GM10248 (cell line): ENCODE results near the gene CHIC2.

Experiments used
- CTCF ChIA-PET: fragments of 300-600 bp; sonication (Branson Sonifier 250); formaldehyde crosslinking; extraction: SDS; loops from one replicate; lab custom pipeline; 2021; ENCODE audit warnings: antibody characterized with exemption; lab: Yijun Ruan, JAX
- POLR2A ChIA-PET: fragments of 350-650 bp; sonication (Branson Sonifier 250); formaldehyde crosslinking; extraction: SDS; loops from one replicate; lab custom pipeline; 2020; ENCODE audit warnings: antibody characterized with exemption; lab: Yijun Ruan, JAX
- DNase-seq: peaks from one replicate; pipeline ENCODE4 v3.0.0; 2012; ENCODE audit errors: extremely low spot score
- TF ChIP-seq, protein P1 (sequence below): IDR thresholded peaks from 2 replicates; pipeline ENCODE4 v1.5.1; 2012; ENCODE audit warnings: mild to moderate bottlenecking, low read depth; ENCODE audit errors: extremely low read depth, missing control alignments, control extremely low read depth

CHIC2 gene

DNA sequence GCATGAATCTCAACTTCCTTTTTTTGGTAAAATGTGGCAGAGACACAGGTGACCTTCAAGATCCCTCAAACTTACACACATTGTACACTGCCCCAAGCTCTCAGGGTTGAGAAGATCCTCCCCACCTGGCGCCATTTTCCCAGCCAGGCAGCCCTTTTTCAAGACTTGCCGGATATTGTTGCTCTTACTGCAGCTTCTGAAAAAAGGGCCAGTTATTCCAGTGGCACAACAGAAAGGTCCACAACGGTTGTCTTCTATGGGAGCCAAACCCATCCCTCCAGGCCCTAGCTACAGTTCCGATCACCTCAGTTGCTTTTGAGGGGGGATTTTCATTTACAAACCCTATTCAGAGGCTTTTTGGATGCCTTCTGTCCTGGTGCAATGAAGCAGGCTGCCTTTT, 101.1 kb downstream of the CHIC2 start:
- ChIA-PET CTCF (no interaction called here), POLR2A (no interaction called here)
- TF ChIP-seq, protein P1, sequence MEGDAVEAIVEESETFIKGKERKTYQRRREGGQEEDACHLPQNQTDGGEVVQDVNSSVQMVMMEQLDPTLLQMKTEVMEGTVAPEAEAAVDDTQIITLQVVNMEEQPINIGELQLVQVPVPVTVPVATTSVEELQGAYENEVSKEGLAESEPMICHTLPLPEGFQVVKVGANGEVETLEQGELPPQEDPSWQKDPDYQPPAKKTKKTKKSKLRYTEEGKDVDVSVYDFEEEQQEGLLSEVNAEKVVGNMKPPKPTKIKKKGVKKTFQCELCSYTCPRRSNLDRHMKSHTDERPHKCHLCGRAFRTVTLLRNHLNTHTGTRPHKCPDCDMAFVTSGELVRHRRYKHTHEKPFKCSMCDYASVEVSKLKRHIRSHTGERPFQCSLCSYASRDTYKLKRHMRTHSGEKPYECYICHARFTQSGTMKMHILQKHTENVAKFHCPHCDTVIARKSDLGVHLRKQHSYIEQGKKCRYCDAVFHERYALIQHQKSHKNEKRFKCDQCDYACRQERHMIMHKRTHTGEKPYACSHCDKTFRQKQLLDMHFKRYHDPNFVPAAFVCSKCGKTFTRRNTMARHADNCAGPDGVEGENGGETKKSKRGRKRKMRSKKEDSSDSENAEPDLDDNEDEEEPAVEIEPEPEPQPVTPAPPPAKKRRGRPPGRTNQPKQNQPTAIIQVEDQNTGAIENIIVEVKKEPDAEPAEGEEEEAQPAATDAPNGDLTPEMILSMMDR = no peak
- DNase-seq = no peak

DNA sequence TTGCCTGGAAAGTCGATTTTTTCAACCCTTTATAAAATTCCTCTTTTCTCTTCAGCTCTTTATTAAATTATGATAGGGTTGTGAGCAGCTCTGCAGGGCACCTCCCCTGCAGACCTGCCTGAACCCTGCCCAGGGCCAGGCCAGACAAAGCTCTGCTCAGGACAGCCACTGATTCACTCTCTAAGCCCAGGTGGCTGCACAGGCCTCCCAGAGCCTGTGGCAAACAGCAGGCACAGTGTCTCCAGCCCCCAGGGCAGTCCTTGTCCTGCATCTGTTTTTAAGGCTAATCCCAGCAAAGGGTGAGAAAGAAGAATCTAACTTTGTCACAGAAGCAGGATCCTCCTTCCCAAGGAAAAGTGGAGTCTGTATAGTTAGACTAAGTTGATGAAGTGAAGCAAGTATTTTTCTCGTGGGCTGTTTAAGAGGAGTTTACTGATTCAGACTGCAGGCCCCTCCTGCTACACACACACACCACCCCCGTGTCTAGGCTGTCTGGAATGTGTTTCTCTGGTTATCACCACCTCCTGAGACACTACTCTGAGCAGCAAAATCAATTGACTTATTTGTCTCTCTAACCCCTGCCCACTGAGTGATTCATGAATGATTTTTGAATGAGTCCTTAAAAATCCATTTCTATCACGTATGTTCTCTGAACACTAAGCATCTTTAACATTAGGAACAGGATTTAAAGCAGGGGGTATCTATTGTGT, 101.7 kb downstream of the CHIC2 start:
- TF ChIP-seq, protein P1 = no peak
- ChIA-PET CTCF (interaction anchor here (1.4 kb wide), 1 partner anchor 13 kb away, joined by 3 read pairs; no protein-coding TSS in a partner anchor), POLR2A (no interaction called here)
- DNase-seq = no peak

DNA sequence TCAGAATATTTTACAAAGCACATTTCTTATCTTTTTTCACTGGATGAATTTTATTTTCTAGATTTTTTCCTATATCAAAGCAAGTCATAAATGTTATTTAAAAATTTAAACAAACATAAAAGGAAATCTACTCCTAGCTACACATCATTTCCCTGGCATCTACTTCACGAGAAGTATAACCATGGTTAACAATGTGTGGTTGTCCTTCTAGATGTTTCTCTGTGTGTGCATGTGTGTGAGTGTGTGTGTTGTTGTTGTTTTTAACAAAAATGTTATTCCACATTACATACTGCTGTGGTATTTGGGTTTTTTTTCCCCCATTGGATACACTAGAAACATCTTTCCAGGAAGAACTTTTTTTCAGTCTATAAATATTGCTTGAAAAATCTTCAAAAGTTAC, 103.1 kb downstream of the CHIC2 start:
- POLR2A ChIA-PET = no interaction called here
- CTCF ChIA-PET = interaction anchor here (1.1 to 1.9 kb wide), 2 partner anchors 33 to 41 kb away, joined by 4 read pairs; no protein-coding TSS in a partner anchor
- TF ChIP-seq, protein P1 = no peak
- DNase-seq = no peak

DNA sequence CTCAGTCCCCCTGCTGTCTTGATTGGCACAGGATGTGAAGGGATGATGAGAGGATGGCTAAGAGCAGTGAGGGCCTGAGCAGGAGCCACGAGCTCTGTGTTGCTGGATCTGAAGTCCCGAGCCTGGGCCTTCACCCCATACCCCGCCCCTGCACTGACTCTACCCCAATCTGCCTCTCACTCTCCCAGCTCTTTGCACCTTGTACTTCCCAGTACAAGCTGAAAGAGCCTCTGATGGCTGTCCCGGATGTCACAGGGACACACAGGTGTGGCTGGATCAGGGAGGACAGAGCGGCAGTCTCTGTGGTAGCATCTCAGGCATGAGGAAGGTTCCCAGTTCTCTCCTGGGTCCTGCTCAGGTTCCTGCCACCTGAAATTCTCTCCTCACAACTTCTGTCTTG, 103.6 kb downstream of the CHIC2 start:
- no peak for DNase-seq
- TF ChIP-seq, protein P1 = no peak
- CTCF ChIA-PET = interaction anchor here (1.1 to 1.9 kb wide), 2 partner anchors 32 to 40 kb away, joined by 4 read pairs; no protein-coding TSS in a partner anchor
- POLR2A ChIA-PET = no interaction called here
